ENCODE data around the gene SAPCD2.
"Not testable (repeated sequence)": the region's sequence is repeated elsewhere in the genome, so short reads cannot be mapped to it uniquely, and the experiment has no call there.

The SAPCD2 gene

DNA sequence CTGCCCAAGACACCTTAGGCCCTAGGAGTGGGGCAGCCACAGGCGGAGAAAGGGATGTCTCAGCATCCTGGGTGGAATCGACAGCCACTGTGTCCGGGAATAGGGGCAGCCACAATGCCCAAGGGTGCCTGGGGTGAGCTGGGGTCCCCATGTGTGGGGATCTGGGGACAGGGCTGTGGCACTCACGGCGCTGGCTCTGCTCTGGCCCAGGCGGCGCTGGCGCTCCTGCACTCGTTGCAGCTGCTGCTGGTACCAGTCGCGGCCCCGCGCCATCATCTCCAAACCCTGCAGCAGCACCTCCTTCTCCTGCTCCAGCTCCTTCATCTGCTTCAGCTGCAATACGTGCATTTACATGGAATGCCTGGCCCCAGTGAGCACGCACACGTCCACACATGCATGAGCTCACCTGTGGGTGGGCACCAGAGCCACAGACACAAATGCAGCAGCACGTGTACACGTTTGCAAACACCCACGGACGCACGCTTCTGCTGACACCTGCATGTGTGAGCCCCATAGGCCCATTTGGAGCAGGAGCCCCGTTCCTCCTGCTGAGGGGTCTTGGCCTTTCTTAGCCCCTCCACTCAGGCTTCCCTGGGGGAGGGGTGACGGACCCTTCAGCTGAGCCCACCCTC, 4.9 kb downstream of the SAPCD2 start:
- no peak for DNase-seq (ENCODE audit: low read depth, low spot score)

GRCh38 chr9:137064880-137065164, 5.5 kb downstream of the SAPCD2 start:
- DNase-seq (ENCODE audit: low read depth, low spot score): no peak

DNA sequence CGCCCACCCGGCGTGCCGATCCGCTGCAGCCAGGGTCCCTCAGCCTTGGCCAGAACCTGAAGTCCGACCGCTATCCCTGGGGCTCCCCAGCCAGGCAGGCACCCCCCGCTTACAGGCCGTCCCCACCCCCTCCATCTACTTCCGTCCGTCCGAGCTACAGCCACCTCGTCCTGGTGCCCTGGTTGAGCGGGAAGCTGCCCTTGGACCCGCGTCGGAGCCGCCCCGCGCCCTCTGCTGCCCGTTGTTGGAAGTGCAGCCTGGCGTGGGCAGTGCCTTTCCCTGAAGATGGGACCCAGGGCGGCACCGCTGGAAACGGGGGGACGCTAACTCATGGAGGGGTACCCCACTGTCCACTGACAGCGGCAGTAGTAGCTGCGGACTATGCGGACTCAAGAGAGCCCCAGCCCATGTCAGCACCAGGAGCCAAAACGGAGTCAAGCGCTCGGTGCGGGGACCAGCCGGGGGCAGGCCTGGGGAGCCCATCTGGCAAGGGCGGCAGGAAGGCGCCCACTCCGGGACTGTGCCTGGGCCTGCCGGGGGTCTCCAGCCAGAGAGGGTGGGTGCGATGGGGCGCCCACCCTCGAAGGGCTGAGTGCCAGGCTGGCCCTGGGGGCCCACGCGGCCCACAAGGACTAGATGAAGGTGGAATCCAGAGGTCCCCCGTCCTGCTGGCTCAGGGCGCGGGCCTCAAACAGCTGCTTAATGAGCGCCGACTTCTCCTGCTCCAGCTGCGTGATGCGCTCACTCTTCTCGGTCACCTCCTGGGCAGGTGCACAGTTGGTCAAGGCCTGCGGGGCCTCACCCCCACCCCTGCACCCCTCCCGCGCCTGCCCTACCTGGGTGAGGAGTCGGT, 6.1 kb downstream of the SAPCD2 start:
- DNase-seq (ENCODE audit: low read depth, low spot score): no peak

- no peak for DNase-seq (ENCODE audit: low read depth, low spot score)
Observed at GRCh38 chr9:137063311-137064026, 6.9 kb downstream of the SAPCD2 start.

DNA sequence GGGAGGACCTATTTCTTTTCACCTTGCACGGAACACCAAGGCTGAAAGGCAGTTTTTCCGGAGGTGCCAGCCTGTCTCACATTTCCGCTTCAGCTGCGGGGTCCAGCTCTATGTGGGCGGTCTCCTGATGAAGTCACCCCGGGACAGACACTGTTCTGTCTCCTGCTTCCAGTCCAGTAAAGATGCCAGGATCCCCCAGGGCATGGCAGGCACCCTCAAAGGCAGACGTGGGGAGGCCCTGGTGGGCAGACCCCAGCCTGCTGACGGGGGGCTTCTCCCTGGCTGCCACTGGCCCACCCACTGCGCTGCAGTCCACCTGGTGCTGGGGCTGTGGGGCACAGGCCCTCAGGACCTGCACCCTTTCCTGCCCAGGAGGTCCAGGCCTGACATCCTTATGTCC, 7.6 kb downstream of the SAPCD2 start:
- not testable (repeated sequence) for DNase-seq (ENCODE audit: low read depth, low spot score)

GRCh38 chr9:137062384-137062783, 8.0 kb downstream of the SAPCD2 start:
- DNase-seq (ENCODE audit: low read depth, low spot score): no peak

GRCh38 chr9:137058521-137059234, 11.7 kb downstream of the SAPCD2 start:
- no peak for DNase-seq (ENCODE audit: low read depth, low spot score)

DNA sequence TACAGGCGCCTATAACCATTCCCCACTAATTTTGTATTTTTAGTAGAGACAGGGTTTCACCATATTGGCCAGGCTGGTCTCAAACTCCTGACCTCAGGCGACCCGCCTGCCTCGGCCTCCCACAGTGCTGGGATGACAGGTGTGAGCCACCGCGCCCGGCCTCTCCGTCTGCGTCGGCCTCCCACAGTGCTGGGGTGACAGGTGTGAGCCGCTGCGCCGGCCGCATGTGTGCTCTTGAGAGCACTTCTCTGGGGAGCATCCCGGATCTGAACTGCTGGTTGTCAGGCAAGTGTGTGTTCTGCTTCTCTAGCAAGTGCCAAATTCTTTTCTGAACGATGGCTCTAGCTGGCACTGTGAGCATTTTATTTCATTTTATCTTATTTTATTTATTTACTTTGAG, 12.8 kb downstream of the SAPCD2 start:
- DNase-seq (ENCODE audit: low read depth, low spot score): no peak

DNA sequence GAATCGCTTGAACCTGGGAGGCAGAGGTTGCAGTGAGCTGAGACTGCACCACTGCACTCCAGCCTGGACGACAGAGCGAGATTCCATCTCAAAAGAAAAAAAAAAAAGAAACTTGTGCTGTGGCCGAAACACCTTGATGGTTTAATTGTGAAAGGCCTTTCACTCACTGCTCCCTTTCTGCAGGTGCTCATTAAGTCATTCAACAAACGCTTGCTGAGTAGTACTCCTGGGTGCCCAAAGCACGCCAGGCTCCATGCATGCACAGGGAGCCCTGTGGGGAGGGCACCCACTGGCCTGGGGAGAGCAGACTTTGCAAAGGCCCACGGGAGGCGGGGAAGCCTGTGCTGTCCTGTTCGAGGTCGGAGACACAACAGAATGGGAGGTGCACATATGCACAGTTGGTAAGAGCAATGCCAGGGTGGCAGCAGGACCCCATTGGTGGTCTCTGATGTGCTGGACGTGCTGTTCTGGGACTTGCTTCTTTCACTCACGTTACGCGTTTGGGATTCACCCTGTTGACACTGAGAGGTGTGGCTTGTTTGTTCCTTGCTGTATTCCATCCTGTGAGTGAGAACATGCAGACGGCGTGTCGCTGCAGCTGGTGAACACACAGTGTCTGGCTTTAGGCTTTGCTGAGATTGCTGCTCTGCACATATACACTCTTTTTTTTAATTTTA, 13.5 kb downstream of the SAPCD2 start:
- no peak for DNase-seq (ENCODE audit: low read depth, low spot score)

DNA sequence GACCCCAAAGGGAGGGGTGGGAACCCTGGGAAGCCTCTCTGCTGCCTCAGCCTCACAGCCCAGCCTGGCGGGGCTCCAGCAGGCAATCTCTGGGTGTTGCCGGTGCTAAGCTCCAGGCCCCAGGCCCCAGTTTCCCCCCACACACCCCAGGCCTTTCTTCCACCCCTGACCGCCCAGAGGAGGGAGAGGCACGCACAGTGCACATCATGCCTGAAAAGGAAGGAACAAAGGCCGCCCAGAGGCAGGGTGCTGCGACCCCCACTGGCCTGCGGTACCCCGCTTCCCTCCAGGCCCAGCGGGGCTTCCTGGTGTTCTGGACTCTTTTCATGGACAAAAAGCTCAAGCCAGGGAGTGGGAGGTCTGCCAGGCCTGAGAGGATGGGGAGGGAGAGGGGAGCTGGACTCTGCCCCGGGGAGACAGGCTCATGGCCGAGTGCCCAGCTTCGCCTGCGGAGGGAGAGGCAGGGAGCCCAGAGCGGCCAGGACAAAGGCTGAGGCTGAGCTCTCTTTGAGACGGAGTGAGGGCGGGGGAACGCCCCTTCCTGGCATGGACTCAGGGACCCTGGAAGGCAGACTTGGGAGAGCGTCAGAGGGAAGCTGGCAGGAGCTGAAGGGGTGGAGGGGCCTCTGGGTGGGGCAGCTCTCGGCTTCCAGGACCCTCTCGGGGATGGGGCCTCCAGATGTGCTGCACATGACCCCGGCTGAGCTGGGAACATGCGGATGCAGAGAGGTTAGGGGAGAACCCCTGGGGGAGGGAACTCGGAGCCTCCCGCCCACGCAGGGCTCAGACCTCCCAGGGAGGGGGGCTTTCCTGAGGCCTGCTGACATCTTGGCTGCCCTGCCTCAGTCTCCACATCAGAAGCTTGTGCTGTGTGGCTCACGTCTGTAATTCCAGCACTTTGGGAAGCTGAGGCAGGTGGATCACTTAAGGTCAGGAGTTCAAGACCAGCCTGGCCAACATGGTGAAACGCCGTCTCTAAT, 14.7 kb downstream of the SAPCD2 start:
- no peak for DNase-seq (ENCODE audit: low read depth, low spot score)

GRCh38 chr9:137054932-137055384, 15.4 kb downstream of the SAPCD2 start:
- no peak for DNase-seq (ENCODE audit: low read depth, low spot score)

DNA sequence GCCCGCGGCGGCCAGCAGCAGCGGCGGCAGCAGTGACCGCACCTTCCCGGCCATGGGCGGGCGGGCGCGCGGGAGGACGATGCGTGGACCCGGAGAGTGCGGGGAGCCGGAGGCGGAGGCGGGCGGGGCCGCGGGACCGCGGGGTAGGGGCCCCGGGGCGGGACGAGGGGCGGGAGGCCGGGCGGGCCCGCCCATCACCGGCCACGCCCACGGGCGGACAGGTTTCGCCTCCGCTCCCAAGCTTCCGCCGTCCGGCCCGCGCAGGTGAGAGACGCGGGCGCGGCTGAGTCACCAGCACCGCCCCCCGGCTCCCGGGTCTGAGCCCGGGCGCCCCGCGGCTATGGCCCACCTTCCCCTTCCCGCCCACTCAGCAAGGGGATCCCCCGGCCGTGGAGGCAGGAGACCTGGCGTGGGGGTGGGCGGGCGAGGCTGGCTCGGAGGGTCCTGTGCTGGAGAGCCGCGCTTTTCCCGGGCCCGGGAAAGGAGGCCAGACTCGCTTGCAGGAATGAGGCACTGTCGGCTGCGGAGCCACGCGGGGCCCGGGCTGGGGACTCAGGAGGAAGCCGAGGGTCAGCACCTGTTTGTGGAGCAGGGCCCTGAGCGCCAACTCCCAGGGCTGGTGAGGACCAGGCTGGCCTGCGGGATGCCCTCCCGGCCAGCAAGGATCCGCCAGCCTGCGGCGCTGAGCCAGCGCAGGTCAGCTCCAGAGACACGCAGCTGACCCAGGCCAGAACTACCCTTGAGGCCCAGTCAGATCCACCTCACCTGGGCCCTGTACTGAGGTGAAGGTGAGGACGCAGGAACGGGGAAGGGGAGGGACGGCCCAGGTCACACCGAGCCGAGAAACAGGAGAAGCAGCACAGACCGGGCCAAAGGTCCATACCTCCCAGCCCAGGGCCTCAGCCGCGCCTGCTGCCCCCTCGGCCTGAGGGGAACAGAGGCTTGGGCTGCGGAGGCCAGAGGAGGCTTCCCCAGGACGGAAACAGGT, 16.1 kb downstream of the SAPCD2 start, which contains the start of gene ENTPD2:
Gene ENTPD2 (minus strand): TSS at position 118 of the 988 bp plus-strand sequence. CDS start 64 bp downstream, at position 54.
- DNase-seq (ENCODE audit: low read depth, low spot score): no peak

GRCh38 chr9:137052998-137053943, 17.1 kb downstream of the SAPCD2 start:
- no peak for DNase-seq (ENCODE audit: low read depth, low spot score)

DNA sequence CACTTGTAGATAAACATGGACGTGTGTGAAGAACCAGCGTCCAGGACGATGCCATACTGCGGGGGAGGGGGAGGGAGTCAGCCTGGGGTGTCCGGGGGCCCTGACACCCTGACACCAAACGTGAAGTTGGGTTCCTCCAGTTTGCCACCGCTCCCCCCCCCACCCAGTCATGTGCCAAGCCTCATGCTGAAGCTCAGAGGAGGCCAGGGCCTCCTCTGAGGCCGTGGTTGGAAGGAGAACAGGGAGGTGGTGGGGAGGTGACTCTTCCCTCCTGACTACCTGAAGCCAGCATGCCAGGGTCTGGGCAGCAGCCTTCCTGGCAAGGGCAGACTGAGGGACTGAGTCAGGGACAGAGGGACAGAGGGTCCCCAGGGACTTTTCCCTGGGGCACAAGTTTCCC, 18.1 kb downstream of the SAPCD2 start:
- no peak for DNase-seq (ENCODE audit: low read depth, low spot score)

DNA sequence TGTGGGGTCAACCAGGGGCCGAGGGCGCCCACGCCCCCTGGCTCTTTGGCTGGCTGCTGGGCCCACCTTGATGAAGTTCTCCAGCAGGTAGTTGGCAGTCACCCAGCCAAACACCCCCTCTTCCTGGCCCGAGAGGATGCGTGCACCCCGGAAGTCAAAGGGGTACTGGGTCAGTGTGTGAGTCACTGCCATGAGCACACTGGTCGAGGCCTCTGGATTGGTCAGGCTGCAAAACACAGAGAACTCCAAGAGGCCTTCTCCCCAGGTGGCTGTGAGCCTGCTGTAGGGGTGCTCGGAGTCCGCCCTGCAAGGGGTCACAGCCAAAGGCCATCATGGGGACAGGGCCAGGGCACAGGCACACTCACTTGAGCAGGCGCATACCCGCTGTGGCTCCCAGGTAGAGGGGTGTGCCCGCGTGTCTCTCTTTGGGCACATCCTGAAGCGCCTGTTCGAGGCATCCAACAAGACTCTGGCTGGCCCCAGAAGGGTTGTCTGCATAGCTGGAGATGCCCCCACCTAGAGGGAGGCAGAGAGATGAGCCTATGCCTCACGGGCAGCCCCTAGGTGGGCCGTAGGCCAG, 19.1 kb downstream of the SAPCD2 start:
- DNase-seq (ENCODE audit: low read depth, low spot score): no peak

- DNase-seq (ENCODE audit: low read depth, low spot score): no peak
Observed at GRCh38 chr9:137050570-137050969, 19.8 kb downstream of the SAPCD2 start.

Measured in iPS DF 19.7 (cell line).